Hepatocyte (in vitro differentiated cells): ENCODE measurements around the gene AQR. TPM values are rescaled to one million over a fixed set of nuclear protein-coding genes. Genes with fewer than 3 reads are reported as not detected.

ENCODE experiments used
- DNase-seq: peaks from one replicate; pipeline ENCODE4 v3.0.0-alpha.2; 2016; ENCODE audit warnings: low spot score
- H2AFZ ChIP-seq: fragments of 200-600 bp; sonication (generic); 2 replicates; pipeline ENCODE4 v1.6.0; 2016; ENCODE audit warnings: antibody characterized with exemption, mild to moderate bottlenecking
- H3K27ac ChIP-seq: fragments of 200-600 bp; sonication (generic); 2 replicates; pipeline ENCODE4 v1.5.1; 2016; ENCODE audit warnings: mild to moderate bottlenecking
- H3K27me3 ChIP-seq: fragments of 200-600 bp; sonication (generic); 2 replicates; pipeline ENCODE4 v1.6.1; 2016
- H3K36me3 ChIP-seq: fragments of 200-600 bp; sonication (generic); replicated peaks from 2 replicates; pipeline ENCODE4 v1.5.1; 2016; ENCODE audit warnings: low read depth; ENCODE audit not compliant: insufficient read depth
- H3K4me1 ChIP-seq: fragments of 200-600 bp; sonication (generic); 2 replicates; pipeline ENCODE4 v1.5.1; 2016; ENCODE audit warnings: mild to moderate bottlenecking, moderate library complexity; ENCODE audit not compliant: insufficient read depth
- H3K4me2 ChIP-seq: fragments of 200-600 bp; sonication (generic); 2 replicates; pipeline ENCODE4 v1.6.0; 2016
- H3K4me3 ChIP-seq: fragments of 200-600 bp; sonication (generic); 2 replicates; pipeline ENCODE4 v1.5.1; 2016; ENCODE audit warnings: mild to moderate bottlenecking
- H3K79me2 ChIP-seq: fragments of 200-600 bp; sonication (generic); 2 replicates; pipeline ENCODE4 v1.6.0; 2017; ENCODE audit warnings: mild to moderate bottlenecking
- H3K9me2 ChIP-seq: fragments of 200-600 bp; sonication (generic); replicated peaks from 2 replicates; pipeline ENCODE4 v1.6.0; 2017; ENCODE audit warnings: mild to moderate bottlenecking; ENCODE audit not compliant: insufficient read depth
- H3K9me3 ChIP-seq: fragments of 200-600 bp; sonication (generic); 2 replicates; pipeline ENCODE4 v1.5.1; 2016; ENCODE audit warnings: low read depth, mild to moderate bottlenecking
- H4K20me1 ChIP-seq: fragments of 200-600 bp; sonication (generic); 2 replicates; pipeline ENCODE4 v1.6.0; 2016; ENCODE audit warnings: mild to moderate bottlenecking; ENCODE audit not compliant: insufficient read depth, poor library complexity, severe bottlenecking
- EZH2 ChIP-seq: fragments of 200-600 bp; sonication (generic); IDR thresholded peaks from 2 replicates; pipeline ENCODE4 v1.6.1; 2016; ENCODE audit warnings: antibody characterized with exemption, mild to moderate bottlenecking, borderline replicate concordance
- EZH2phosphoT487 ChIP-seq: fragments of 200-600 bp; sonication (generic); IDR thresholded peaks from one replicate; pipeline ENCODE4 v1.6.1; 2018; ENCODE audit warnings: antibody characterized with exemption, mild to moderate bottlenecking, low read depth, moderate library complexity; ENCODE audit not compliant: unreplicated experiment, severe bottlenecking
- WGBS: methylation state at CpG from one replicate; pipeline ENCODE4 v1.1.6; 2016; ENCODE audit warnings: low lambda C conversion rate; ENCODE audit errors: missing lambda C conversion rate; 5-methylcytosine and 5-hydroxymethylcytosine counted together
- polyA plus RNA-seq: library from polyadenylated mRNA; unstranded; fragments of >200 nt; fragmentation: Nextera tagmentation; extraction: Ambion mirVana; gene quantifications from 2 replicates; pipeline ENCODE4 v1.2.1, GENCODE V29; 2016
- total RNA-seq: library from RNA; depleted of rRNA; stranded (reverse); fragments of >200 nt; gene quantifications from 2 replicates; pipeline ENCODE4 v1.2.3, GENCODE V29; 2014
- TF ChIP-seq, protein P1 (sequence below): fragments of 200-600 bp; sonication (generic); IDR thresholded peaks from 2 replicates; pipeline ENCODE4 v1.5.1; 2016; ENCODE audit warnings: antibody characterized with exemption, mild to moderate bottlenecking; ENCODE audit not compliant: poor library complexity

The AQR gene
- total and polyA plus RNA-seq, 2 experiments from 2014 or later, result 15.3 to 39.8 TPM

- H3K4me3 ChIP-seq, result no peak overlapping the region
- H3K9me3 ChIP-seq, result no peaks in the 10 kb centered on the region
- no peaks in the 10 kb centered on the region for H4K20me1 ChIP-seq
- no peaks in the 10 kb centered on the region for H3K9me2 ChIP-seq
- no peaks in the 10 kb centered on the region for H3K36me3 ChIP-seq
- no peaks in the 10 kb centered on the region for H3K27me3 ChIP-seq
- H3K27ac ChIP-seq, result no peak overlapping the region
- no peaks in the 10 kb centered on the region for H3K4me1 ChIP-seq
- no peaks in the 10 kb centered on the region for H3K79me2 ChIP-seq
- no peak overlapping the region for H2AFZ ChIP-seq
- no peak for TF ChIP-seq EZH2
- TF ChIP-seq, protein P1, sequence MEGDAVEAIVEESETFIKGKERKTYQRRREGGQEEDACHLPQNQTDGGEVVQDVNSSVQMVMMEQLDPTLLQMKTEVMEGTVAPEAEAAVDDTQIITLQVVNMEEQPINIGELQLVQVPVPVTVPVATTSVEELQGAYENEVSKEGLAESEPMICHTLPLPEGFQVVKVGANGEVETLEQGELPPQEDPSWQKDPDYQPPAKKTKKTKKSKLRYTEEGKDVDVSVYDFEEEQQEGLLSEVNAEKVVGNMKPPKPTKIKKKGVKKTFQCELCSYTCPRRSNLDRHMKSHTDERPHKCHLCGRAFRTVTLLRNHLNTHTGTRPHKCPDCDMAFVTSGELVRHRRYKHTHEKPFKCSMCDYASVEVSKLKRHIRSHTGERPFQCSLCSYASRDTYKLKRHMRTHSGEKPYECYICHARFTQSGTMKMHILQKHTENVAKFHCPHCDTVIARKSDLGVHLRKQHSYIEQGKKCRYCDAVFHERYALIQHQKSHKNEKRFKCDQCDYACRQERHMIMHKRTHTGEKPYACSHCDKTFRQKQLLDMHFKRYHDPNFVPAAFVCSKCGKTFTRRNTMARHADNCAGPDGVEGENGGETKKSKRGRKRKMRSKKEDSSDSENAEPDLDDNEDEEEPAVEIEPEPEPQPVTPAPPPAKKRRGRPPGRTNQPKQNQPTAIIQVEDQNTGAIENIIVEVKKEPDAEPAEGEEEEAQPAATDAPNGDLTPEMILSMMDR, result no peak
- no peak for TF ChIP-seq EZH2phosphoT487
- H3K4me2 ChIP-seq, result no peak overlapping the region
- 59% methylated on average over 4 of the region's 4 CpGs for WGBS
- no peak for DNase-seq
Measured at GRCh38 chr15:34879107-34879506, 90.4 kb downstream of the AQR start.

DNA sequence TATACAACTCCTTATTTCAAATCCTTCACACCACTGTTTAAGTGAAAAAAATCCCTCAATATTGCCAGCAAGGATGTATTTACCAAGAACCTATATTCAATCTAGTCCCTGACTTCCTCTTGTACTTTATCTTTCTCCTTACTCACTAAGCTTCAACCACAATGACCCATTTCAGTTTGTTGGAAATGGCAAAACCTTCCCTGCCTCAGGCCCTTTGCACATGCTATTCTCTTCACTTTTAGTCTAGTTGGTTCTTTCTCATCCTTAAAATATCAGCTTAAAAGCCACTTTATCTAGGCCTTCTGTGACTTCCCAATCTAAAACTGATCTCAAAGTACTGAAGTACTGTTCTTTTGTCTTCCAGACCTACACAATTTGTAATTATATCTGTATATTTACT is 92.9 kb downstream of the AQR start:
- Histone ChIP-seq H4K20me1 (no peaks in the 10 kb centered on the region), H3K4me3 (no peak overlapping the region), H3K79me2 (no peaks in the 10 kb centered on the region), H3K9me2 (no peaks in the 10 kb centered on the region), H3K36me3 (no peaks in the 10 kb centered on the region), H3K4me2 (no peak overlapping the region), H3K27ac (no peak overlapping the region), H3K27me3 (no peaks in the 10 kb centered on the region), H3K9me3 (no peaks in the 10 kb centered on the region), H2AFZ (no peak overlapping the region), H3K4me1 (no peaks in the 10 kb centered on the region)
- TF ChIP-seq, protein P1, result no peak
- TF ChIP-seq EZH2, result no peak
- no peak for TF ChIP-seq EZH2phosphoT487
- no peak for DNase-seq

DNA sequence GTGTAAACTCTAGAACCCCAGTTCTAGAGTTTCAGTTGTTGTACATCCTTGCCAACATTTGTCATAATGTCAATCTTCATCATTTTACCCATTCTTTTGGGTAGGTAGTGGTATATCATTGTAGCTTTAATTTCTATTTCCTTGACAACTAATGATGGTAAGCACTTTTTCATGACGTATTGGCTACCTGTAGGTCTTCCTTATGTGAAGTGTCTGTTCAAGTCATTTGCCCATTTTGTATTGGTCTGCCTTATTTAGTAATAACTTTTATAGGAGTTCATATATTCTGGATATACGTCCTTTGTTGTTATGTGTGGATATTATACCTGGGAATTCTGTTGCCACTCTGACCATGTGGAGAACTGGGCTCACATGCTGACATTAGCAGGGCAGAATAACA is 100.4 kb downstream of the AQR start:
- H3K79me2 ChIP-seq, result no peaks in the 10 kb centered on the region
- no peaks in the 10 kb centered on the region for H3K9me2 ChIP-seq
- H3K9me3 ChIP-seq, result peaks cover 3% of the 10 kb centered on the region
- H3K4me1 ChIP-seq, result no peaks in the 10 kb centered on the region
- H3K4me2 ChIP-seq, result no peak overlapping the region
- WGBS, result 98% methylated on average over 2 of the region's 2 CpGs
- no peak overlapping the region for H3K27ac ChIP-seq
- no peaks in the 10 kb centered on the region for H4K20me1 ChIP-seq
- H3K36me3 ChIP-seq, result peaks cover 6% of the 10 kb centered on the region
- no peak overlapping the region for H3K4me3 ChIP-seq
- no peaks in the 10 kb centered on the region for H3K27me3 ChIP-seq
- no peak for DNase-seq
- TF ChIP-seq EZH2phosphoT487, result no peak
- no peak for TF ChIP-seq EZH2
- TF ChIP-seq, protein P1, result no peak
- H2AFZ ChIP-seq, result no peak overlapping the region

GRCh38 chr15:34865531-34865930 is 104.0 kb downstream of the AQR start:
- TF ChIP-seq EZH2 (no peak), EZH2phosphoT487 (no peak)
- TF ChIP-seq, protein P1, result no peak
- no peak for DNase-seq
- Histone ChIP-seq H2AFZ (no peak overlapping the region), H3K27ac (no peak overlapping the region), H3K9me3 (peaks cover 3% of the 10 kb centered on the region), H4K20me1 (no peaks in the 10 kb centered on the region), H3K4me2 (no peak overlapping the region), H3K36me3 (peaks cover 6% of the 10 kb centered on the region), H3K4me1 (no peaks in the 10 kb centered on the region), H3K9me2 (no peaks in the 10 kb centered on the region), H3K27me3 (no peaks in the 10 kb centered on the region), H3K79me2 (no peaks in the 10 kb centered on the region), H3K4me3 (no peak overlapping the region)
- 96% methylated on average over 1 of the region's 1 CpG for WGBS
